ENCODE data around the gene KLHL40.
A peak's percentile ranks its signal among the peaks of the same experiment; 100 is the strongest.

The KLHL40 gene

GRCh38 chr3:42672515-42672914 is 12.8 kb upstream of the KLHL40 start:
- no peak for DNase-seq

- no peak for DNase-seq
These were observed 12.3 kb upstream of the KLHL40 start for GRCh38 chr3:42673082-42673481.

GRCh38 chr3:42674146-42674545 is 11.2 kb upstream of the KLHL40 start:
- no peak for DNase-seq

GRCh38 chr3:42675909-42676308 is 9.4 kb upstream of the KLHL40 start:
- DNase-seq, result no peak

GRCh38 chr3:42678447-42678846 is 6.9 kb upstream of the KLHL40 start:
- DNase-seq, result no peak

- no peak for DNase-seq
These were observed 5.1 kb upstream of the KLHL40 start for GRCh38 chr3:42680271-42680670.

- no peak for DNase-seq
These were observed 4.5 kb upstream of the KLHL40 start for GRCh38 chr3:42680806-42681205.

- no peak for DNase-seq
These were observed 3.8 kb upstream of the KLHL40 start for GRCh38 chr3:42681361-42682038.

GRCh38 chr3:42682301-42683070 is 2.9 kb upstream of the KLHL40 start:
- no peak for DNase-seq

GRCh38 chr3:42683875-42684598 is 1.3 kb upstream of the KLHL40 start:
- no peak for DNase-seq

- DNase-seq, result no peak
These were observed 540 bp upstream of the KLHL40 start for GRCh38 chr3:42684632-42685362.

- DNase-seq, result peak; percentile 69
These were observed 819 bp downstream of the KLHL40 start for GRCh38 chr3:42685891-42686820.

GRCh38 chr3:42686832-42687650 is 1.7 kb downstream of the KLHL40 start:
- no peak for DNase-seq

- no peak for DNase-seq
These were observed 2.7 kb downstream of the KLHL40 start for GRCh38 chr3:42688016-42688415.

GRCh38 chr3:42688487-42689420 is 3.4 kb downstream of the KLHL40 start:
- no peak for DNase-seq

GRCh38 chr3:42689421-42690014 is 4.2 kb downstream of the KLHL40 start:
- peak; percentile 14 for DNase-seq

GRCh38 chr3:42690191-42690590 is 4.9 kb downstream of the KLHL40 start:
- DNase-seq, result no peak

GRCh38 chr3:42690766-42691680 is 5.7 kb downstream of the KLHL40 start:
- no peak for DNase-seq

Data from retina (tissue), 1 donor.